ENCODE results near the gene CBR3. TPM values are rescaled to one million over a fixed set of nuclear protein-coding genes. Genes with fewer than 3 reads are reported as not detected.

CBR3 gene
- total and polyA plus RNA-seq, 2 of the 4 experiments (the other 2 are of a cell fraction), result 13.4 to 15.4 TPM

- no peak overlapping the region for H3K9ac ChIP-seq (ENCODE audit: low read depth, low read length)
- intact Hi-C loops (cut with micrococcal nuclease), result no loop called here
- H4K5ac ChIP-seq (ENCODE audit: low read depth, low read length), result no peak overlapping the region
- no peak overlapping the region for H3K27ac ChIP-seq (ENCODE audit: insufficient read depth, low read length)
- H2AK9ac ChIP-seq (replicated peaks; ENCODE audit: low read depth, low read length, poor library complexity), result no peak overlapping the region
- H3K27me3 ChIP-seq (ENCODE audit: control insufficient read depth, insufficient read depth, low read length), result no peaks in the 10 kb centered on the region
- no peaks in the 10 kb centered on the region for H3K4me1 ChIP-seq (ENCODE audit: control insufficient read depth, insufficient read depth, low read length)
- H2AFZ ChIP-seq (replicated peaks; ENCODE audit: low read length, poor library complexity), result no peak overlapping the region
- H3K18ac ChIP-seq (ENCODE audit: low read depth, low read length), result no peak overlapping the region
- no peak overlapping the region for H3K4me3 ChIP-seq (ENCODE audit: insufficient read depth, low read depth, low read length)
- no peak overlapping the region for H3K4me2 ChIP-seq (ENCODE audit: low read depth, low read length)
- H3K79me1 ChIP-seq (ENCODE audit: low read depth in 1 of 2, low read length in 2 of 2), result peaks cover 11 to 32% of the 10 kb centered on the region in 2 experiments; a peak in 3 of 4 replicates
- no peak overlapping the region for H4K8ac ChIP-seq (ENCODE audit: low read depth in 2 of 2, low read length in 2 of 2)
- H3K14ac ChIP-seq (replicated peaks; ENCODE audit: low read depth, low read length), result no peak overlapping the region
- no peaks in the 10 kb centered on the region; the same call in 1 of the 2 replicates for H4K20me1 ChIP-seq (ENCODE audit: insufficient read depth, low read length)
- ChIA-PET POLR2A (ENCODE audit: unreplicated experiment) (interaction anchor here (0.6 kb wide), 1 partner anchor 170 kb away, joined by 3 read pairs; no protein-coding TSS in a partner anchor), CTCF (no interaction called here)
- no peak overlapping the region for H3K23ac ChIP-seq (ENCODE audit: low read depth, low read length)
- dilution Hi-C loops (cut with HindIII; ENCODE audit: low sequenced_read_pairs, unreplicated experiment), result no loop called here
- no peak overlapping the region for H2BK120ac ChIP-seq (ENCODE audit: low read depth, low read length)
- no peak overlapping the region for H2BK5ac ChIP-seq (ENCODE audit: low read depth, low read length, poor library complexity, severe bottlenecking)
- no peak for TF ChIP-seq BHLHE40 (IDR thresholded peaks at IDR 0.05; ENCODE audit: low read depth, low read length)
- no peak for TF ChIP-seq SMC3 (IDR thresholded peaks at IDR 0.05; ENCODE audit: low read depth, low read length)
- no peak for TF ChIP-seq USF2 (IDR thresholded peaks at IDR 0.05; ENCODE audit: low read depth, low read length)
- TF ChIP-seq CEBPB (IDR thresholded peaks at IDR 0.05; ENCODE audit: low read depth, low read length), result no peak
- no peak for TF ChIP-seq POLR2A (IDR thresholded peaks at IDR 0.05; ENCODE audit: low read depth, low read length)
- H3K36me3 ChIP-seq (ENCODE audit: control insufficient read depth, insufficient read depth, low read length), result no peaks in the 10 kb centered on the region; the same call in 1 of the 2 replicates
- DNase-seq, result peak; percentile 70
- ATAC-seq (ENCODE audit: low read depth), result peak; percentile 49
- peaks cover 12% of the 10 kb centered on the region; the same call in 1 of the 2 replicates for H3K9me1 ChIP-seq (ENCODE audit: insufficient read depth, low read length)
- no peak overlapping the region for H2BK15ac ChIP-seq (ENCODE audit: low read depth, low read length)
- no peak overlapping the region for H4K91ac ChIP-seq (ENCODE audit: insufficient read depth, low read depth, low read length)
- peaks cover 3% of the 10 kb centered on the region; the same call in 1 of the 2 replicates for H3K9me3 ChIP-seq (ENCODE audit: control insufficient read depth, insufficient read depth, low read length)
- no peak overlapping the region for H2AK5ac ChIP-seq (ENCODE audit: low read depth, low read length)
- no peak overlapping the region for H3K56ac ChIP-seq (ENCODE audit: extremely low read depth, insufficient read depth, low read length)
- H3K4ac ChIP-seq (ENCODE audit: low read depth, low read length), result no peak overlapping the region
- in situ Hi-C loops (cut with MboI; ENCODE audit: low sequenced_read_pairs), result no loop called here
- no TSS peak for BruUV-seq (replicated peaks)
- no peak overlapping the region for H2BK20ac ChIP-seq (ENCODE audit: low read depth, low read length)
Measured at GRCh38 chr21:36179145-36179544, 44.3 kb downstream of the CBR3 start.
